Neural cell (in vitro differentiated cells): Measurements from ENCODE around the gene AQP12A. TPM values are rescaled to one million over a fixed set of nuclear protein-coding genes. Genes with fewer than 3 reads are reported as not detected.
"Not testable (repeated sequence)": the region's sequence is repeated elsewhere in the genome, so short reads cannot be mapped to it uniquely, and the experiment has no call there.

Experiments
- H2AFZ ChIP-seq: fragments of 200-600, 300-800 bp; sonication (generic), shearing (Covaris generic); 2 replicates; pipeline ENCODE4 v1.6.0; 2014; ENCODE audit warnings: low read depth, mild to moderate bottlenecking, antibody characterized with exemption, low read length, moderate library complexity
- H3F3A ChIP-seq: fragments of 200-600 bp; shearing (Covaris generic); 2 replicates; pipeline ENCODE4 v1.6.1; 2016; ENCODE audit warnings: mild to moderate bottlenecking, moderate library complexity, mixed read lengths, antibody characterized with exemption, low read length; ENCODE audit not compliant: insufficient read depth, poor library complexity, severe bottlenecking
- H3K27ac ChIP-seq: fragments of 200-600, 300-800 bp; sonication (generic), shearing (Covaris generic); 2 replicates; pipeline ENCODE4 v1.5.1; 2014; ENCODE audit warnings: mild to moderate bottlenecking, low read length, moderate library complexity
- H3K27me3 ChIP-seq: fragments of 300-800, 200-600 bp; sonication (generic), shearing (Covaris generic); 2 replicates; pipeline ENCODE4 v1.6.0; 2014; ENCODE audit warnings: mild to moderate bottlenecking, low read depth, low read length, moderate library complexity; ENCODE audit not compliant: insufficient read depth
- H3K36me3 ChIP-seq: fragments of 300-800, 200-600 bp; sonication (generic), shearing (Covaris generic); 2 replicates; pipeline ENCODE4 v1.5.1; 2014; ENCODE audit warnings: mild to moderate bottlenecking, antibody characterized with exemption, low read length, moderate library complexity; ENCODE audit not compliant: insufficient read depth
- H3K4me2 ChIP-seq: fragments of 300-800, 200-600 bp; sonication (generic), shearing (Covaris generic); 2 replicates; pipeline ENCODE4 v1.6.0; 2014; ENCODE audit warnings: mild to moderate bottlenecking, low read length
- H3K4me3 ChIP-seq: fragments of 300-800, 200-600 bp; sonication (generic), shearing (Covaris generic); 2 replicates; pipeline ENCODE4 v1.5.1; 2014; ENCODE audit warnings: mild to moderate bottlenecking, low read length, moderate library complexity
- H3K79me2 ChIP-seq: fragments of 200-600 bp; shearing (Covaris generic); replicated peaks from 2 replicates; pipeline ENCODE4 v1.6.0; 2014; ENCODE audit warnings: mild to moderate bottlenecking, low read length, moderate library complexity; ENCODE audit not compliant: insufficient read depth
- H3K9ac ChIP-seq: fragments of 300-800, 200-600 bp; sonication (generic), shearing (Covaris generic); 2 replicates; pipeline ENCODE4 v1.6.1; 2016; ENCODE audit warnings: mild to moderate bottlenecking, low read length, mixed read lengths
- H3K9me2 ChIP-seq: fragments of 200-600 bp; shearing (Covaris generic); 2 replicates; pipeline ENCODE4 v1.6.1; 2016; ENCODE audit warnings: mild to moderate bottlenecking, low read length, mixed read lengths; ENCODE audit not compliant: insufficient read depth
- H3K9me3 ChIP-seq: fragments of 200-600, 300-800 bp; sonication (generic), shearing (Covaris generic); 2 replicates; pipeline ENCODE4 v1.6.1; 2016; ENCODE audit warnings: mild to moderate bottlenecking, mixed run types, low read length, moderate library complexity, mixed read lengths
- H4K20me1 ChIP-seq: fragments of 200-600 bp; shearing (Covaris generic); 2 replicates; pipeline ENCODE4 v1.6.1; 2016; ENCODE audit warnings: mild to moderate bottlenecking, mixed run types; ENCODE audit not compliant: insufficient read depth
- CTCF ChIP-seq: fragments of 450-650 bp; IDR thresholded peaks from 2 replicates; pipeline ENCODE4 v1.5.1; 2014; ENCODE audit warnings: antibody characterized with exemption, mild to moderate bottlenecking, moderate library complexity; ENCODE audit not compliant: poor library complexity, severe bottlenecking
- EP300 ChIP-seq: fragments of 450-650 bp; conservative IDR thresholded peaks from 2 replicates; pipeline ENCODE4 v1.6.1; 2014; ENCODE audit warnings: antibody characterized with exemption, mild to moderate bottlenecking, moderate library complexity; ENCODE audit not compliant: poor library complexity, severe bottlenecking
- EZH2 ChIP-seq: fragments of 200-600, 300-800 bp; shearing (Covaris generic), sonication (generic); IDR thresholded peaks from 2 replicates; pipeline ENCODE4 v1.6.1; 2014; ENCODE audit warnings: antibody characterized with exemption, low read length, borderline replicate concordance, mild to moderate bottlenecking; ENCODE audit not compliant: insufficient read depth, poor library complexity, severe bottlenecking
- MXI1 ChIP-seq: fragments of 450-650 bp; conservative IDR thresholded peaks from 2 replicates; pipeline ENCODE4 v1.6.1; 2014; ENCODE audit warnings: antibody characterized with exemption, mild to moderate bottlenecking; ENCODE audit not compliant: poor library complexity, severe bottlenecking
- POLR2AphosphoS5 ChIP-seq: IDR thresholded peaks from 2 replicates; pipeline ENCODE4 v1.6.1; 2012
- RAD21 ChIP-seq: fragments of 450-650 bp; conservative IDR thresholded peaks from 2 replicates; pipeline ENCODE4 v1.6.1; 2014; ENCODE audit warnings: antibody characterized with exemption, mild to moderate bottlenecking, moderate library complexity
- REST ChIP-seq: IDR thresholded peaks from 2 replicates; pipeline ENCODE4 v1.6.1; 2012; ENCODE audit warnings: borderline replicate concordance
- SMC3 ChIP-seq: fragments of 450-650 bp; conservative IDR thresholded peaks from 2 replicates; pipeline ENCODE4 v1.6.1; 2014; ENCODE audit warnings: antibody characterized with exemption, mild to moderate bottlenecking, moderate library complexity; ENCODE audit not compliant: poor library complexity
- TAF1 ChIP-seq: IDR thresholded peaks from 2 replicates; pipeline ENCODE4 v1.6.1; 2012; ENCODE audit warnings: low read depth
- polyA minus RNA-seq: library from RNA; depleted of rRNA, polyadenylated mRNA; stranded (reverse); fragments of >200 nt; gene quantifications from 2 replicates; pipeline ENCODE4 v1.2.3, GENCODE V29; 2014
- polyA plus RNA-seq: library from polyadenylated mRNA; depleted of rRNA; stranded (reverse); fragments of >200 nt; gene quantifications from 2 replicates; pipeline ENCODE4 v1.2.3, GENCODE V29; 2014

The AQP12A gene
- polyA plus RNA-seq (not detected in 2 replicates), polyA minus RNA-seq (not detected in 2 replicates)

- H2AFZ ChIP-seq, H3K4me2 ChIP-seq, H3K36me3 ChIP-seq, H4K20me1 ChIP-seq, H3K27ac ChIP-seq, H3K4me3 ChIP-seq, H3K9ac ChIP-seq, H3F3A ChIP-seq, H3K9me2 ChIP-seq, H3K9me3 ChIP-seq, H3K79me2 ChIP-seq, H3K27me3 ChIP-seq: not testable (repeated sequence)
Measured at GRCh38 chr2:240691631-240692420, at the start of gene AQP12A. Gene AQP12A (plus strand): TSS chr2:240691866. CDS start chr2:240691914, 48 bp downstream.

- Histone ChIP-seq H3K9ac (no peak overlapping the region), H3K36me3 (no peaks in the 10 kb centered on the region), H2AFZ (no peak overlapping the region), H3K27me3 (peaks cover 2% of the 10 kb centered on the region), H4K20me1 (no peaks in the 10 kb centered on the region), H3K79me2 (no peaks in the 10 kb centered on the region), H3K9me3 (no peaks in the 10 kb centered on the region), H3K4me3 (no peak overlapping the region), H3F3A (no peaks in the 10 kb centered on the region), H3K4me2 (no peak overlapping the region), H3K9me2 (no peaks in the 10 kb centered on the region), H3K27ac (no peak overlapping the region)
- no peak for TF ChIP-seq SMC3
- no peak for TF ChIP-seq RAD21
- TF ChIP-seq MXI1: no peak
- no peak for TF ChIP-seq CTCF
- no peak for TF ChIP-seq TAF1
Measured at GRCh38 chr2:240642061-240642805, 49.4 kb upstream of the AQP12A start.

GRCh38 chr2:240642806-240643092, 48.9 kb upstream of the AQP12A start:
- no peaks in the 10 kb centered on the region for H3F3A ChIP-seq
- H3K4me3 ChIP-seq: no peak overlapping the region
- H3K36me3 ChIP-seq: no peaks in the 10 kb centered on the region
- H3K27ac ChIP-seq: no peak overlapping the region
- TF ChIP-seq SMC3 (no peak), EP300 (no peak), TAF1 (no peak), RAD21 (no peak), REST (no peak), CTCF (no peak), MXI1 (no peak), EZH2 (no peak), POLR2AphosphoS5 (no peak)
- no peak overlapping the region for H3K4me2 ChIP-seq
- H3K9ac ChIP-seq: no peak overlapping the region
- no peaks in the 10 kb centered on the region for H4K20me1 ChIP-seq
- no peaks in the 10 kb centered on the region for H3K9me3 ChIP-seq
- H3K9me2 ChIP-seq: no peaks in the 10 kb centered on the region
- H3K79me2 ChIP-seq: no peaks in the 10 kb centered on the region
- H3K27me3 ChIP-seq: peaks cover 2% of the 10 kb centered on the region
- H2AFZ ChIP-seq: no peak overlapping the region
